WTC11 (cell line): ENCODE results near the gene FZD2.

ENCODE experiments used
- CTCF ChIP-seq: fragments of 200-600 bp; IDR thresholded peaks from 2 replicates; pipeline ENCODE4 v1.8.0; 2022; ENCODE audit warnings: antibody characterized with exemption
- IRF1 ChIP-seq: sonication (generic); formaldehyde crosslinking; IDR thresholded peaks from 2 replicates; pipeline ENCODE4 v1.8.0; 2023; ENCODE audit warnings: missing genetic modification reagents
- MAX ChIP-seq: sonication (generic); formaldehyde crosslinking; IDR thresholded peaks from 2 replicates; pipeline ENCODE4 v1.8.0; 2022; ENCODE audit warnings: mild to moderate bottlenecking, missing genetic modification reagents
- NR1H2 ChIP-seq: sonication (generic); formaldehyde crosslinking; IDR thresholded peaks from 2 replicates; pipeline ENCODE4 v1.9.0; 2021; ENCODE audit warnings: mild to moderate bottlenecking, moderate library complexity, missing genetic modification reagents
- USF2 ChIP-seq: sonication (generic); formaldehyde crosslinking; IDR thresholded peaks from 2 replicates; pipeline ENCODE4 v1.8.1; 2023; ENCODE audit warnings: mild to moderate bottlenecking, missing genetic modification reagents, moderate library complexity
- ZNF396 ChIP-seq: fragments of 250-450 bp; sonication (Bioruptor Pico); IDR thresholded peaks from 2 replicates; pipeline ENCODE4 v1.8.0; 2021; ENCODE audit warnings: mild to moderate bottlenecking, moderate library complexity, borderline replicate concordance

- TF ChIP-seq ZNF396 (CRISPR knock-in tag) = no peak
- no peak for TF ChIP-seq CTCF
- TF ChIP-seq MAX (CRISPR knock-in tag) = no peak
- TF ChIP-seq NR1H2 (CRISPR knock-in tag) = no peak
- no peak for TF ChIP-seq IRF1 (CRISPR knock-in tag)
- no peak for TF ChIP-seq USF2
Observed at GRCh38 chr17:44604116-44604761, 47.0 kb downstream of the FZD2 start.
